Thyroid gland (tissue), 4 donors: ENCODE results near the gene UNC5C.

ENCODE experiments used
- POLR2A ChIP-seq, 2 donors: fragments of 450-650 bp; IDR thresholded peaks; one replicate each; pipeline ENCODE4 v1.6.1; 2017; ENCODE audit warnings: antibody characterized with exemption in 2 of 2, mild to moderate bottlenecking in 2 of 2, moderate library complexity in 1 of 2
- TF ChIP-seq, protein P1 (sequence below), 6 experiments: fragments of 200-600 bp in 3 of 6; fragments of 450-650 bp in 3 of 6; sonication (generic) in 3 of 6; IDR thresholded peaks; one replicate each; pipeline ENCODE4 v1.5.1; 2016 to 2019; ENCODE audit warnings: antibody characterized with exemption in 6 of 6, mild to moderate bottlenecking in 2 of 6, inconsistent platforms in 1 of 6, moderate library complexity in 1 of 6

- TF ChIP-seq, protein P1, sequence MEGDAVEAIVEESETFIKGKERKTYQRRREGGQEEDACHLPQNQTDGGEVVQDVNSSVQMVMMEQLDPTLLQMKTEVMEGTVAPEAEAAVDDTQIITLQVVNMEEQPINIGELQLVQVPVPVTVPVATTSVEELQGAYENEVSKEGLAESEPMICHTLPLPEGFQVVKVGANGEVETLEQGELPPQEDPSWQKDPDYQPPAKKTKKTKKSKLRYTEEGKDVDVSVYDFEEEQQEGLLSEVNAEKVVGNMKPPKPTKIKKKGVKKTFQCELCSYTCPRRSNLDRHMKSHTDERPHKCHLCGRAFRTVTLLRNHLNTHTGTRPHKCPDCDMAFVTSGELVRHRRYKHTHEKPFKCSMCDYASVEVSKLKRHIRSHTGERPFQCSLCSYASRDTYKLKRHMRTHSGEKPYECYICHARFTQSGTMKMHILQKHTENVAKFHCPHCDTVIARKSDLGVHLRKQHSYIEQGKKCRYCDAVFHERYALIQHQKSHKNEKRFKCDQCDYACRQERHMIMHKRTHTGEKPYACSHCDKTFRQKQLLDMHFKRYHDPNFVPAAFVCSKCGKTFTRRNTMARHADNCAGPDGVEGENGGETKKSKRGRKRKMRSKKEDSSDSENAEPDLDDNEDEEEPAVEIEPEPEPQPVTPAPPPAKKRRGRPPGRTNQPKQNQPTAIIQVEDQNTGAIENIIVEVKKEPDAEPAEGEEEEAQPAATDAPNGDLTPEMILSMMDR (IDR thresholded peaks at IDR 0.05), result no peak
- TF ChIP-seq POLR2A (IDR thresholded peaks at IDR 0.05), result no peak
Observed at GRCh38 chr4:95167805-95168204, 381.0 kb downstream of the UNC5C start.
